T-helper 2 cell (primary cell): Measurements from ENCODE around the gene PPM1H.
"Not testable (repeated sequence)": the region's sequence is repeated elsewhere in the genome, so short reads cannot be mapped to it uniquely, and the experiment has no call there.

Experiments
- DNase-seq, 5 experiments: peaks; one replicate each; pipeline versions ENCODE4 v3.0.0 to v3.0.0-alpha.2; 2012 to 2022

PPM1H gene

GRCh38 chr12:62676521-62677307 lies 258.2 kb downstream of the PPM1H start:
- DNase-seq = peak in 1 of 5 experiments; percentile 2

DNA sequence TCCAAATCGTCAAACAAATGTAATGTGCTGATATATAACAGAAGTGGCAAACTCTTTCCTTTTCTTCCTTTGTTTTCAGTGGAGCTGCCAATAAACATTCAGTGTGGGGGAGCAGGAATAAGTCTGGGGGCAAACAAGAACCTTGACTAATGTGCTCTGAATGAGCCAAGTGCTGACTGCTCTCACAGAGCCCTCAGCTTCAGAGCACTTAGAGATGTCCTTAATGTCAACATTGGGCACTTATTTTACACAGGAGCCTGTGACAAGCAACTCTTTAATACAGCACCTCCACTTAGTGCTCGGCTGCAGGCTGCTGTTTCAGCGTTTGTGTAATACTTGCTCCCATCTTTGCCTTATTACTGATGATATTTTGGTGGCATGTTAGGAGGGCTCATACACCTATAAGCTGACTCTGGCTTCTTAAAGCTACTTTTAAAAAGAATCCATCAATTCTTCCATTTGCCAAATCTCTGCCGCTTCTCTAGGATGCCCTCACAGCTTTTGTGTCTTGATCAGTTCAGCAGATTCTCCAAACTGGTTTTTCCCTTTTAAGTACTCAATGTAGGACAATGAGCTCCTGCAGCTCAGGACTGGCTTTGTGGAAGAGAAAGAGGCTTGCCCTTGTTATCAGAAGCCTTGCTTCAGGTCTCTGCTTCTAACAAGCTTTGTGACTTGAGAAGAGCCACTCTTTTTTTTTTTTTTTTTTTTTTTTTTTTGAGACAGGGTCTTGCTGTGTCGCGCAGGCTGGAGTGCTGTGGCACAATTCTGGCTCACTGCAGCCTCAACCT lies 261.7 kb downstream of the PPM1H start:
- no peak for DNase-seq

- no peak for DNase-seq
Measured at GRCh38 chr12:62670986-62671720, 263.8 kb downstream of the PPM1H start.

- DNase-seq = no peak
Measured at GRCh38 chr12:62668782-62669181, 266.2 kb downstream of the PPM1H start.

DNA sequence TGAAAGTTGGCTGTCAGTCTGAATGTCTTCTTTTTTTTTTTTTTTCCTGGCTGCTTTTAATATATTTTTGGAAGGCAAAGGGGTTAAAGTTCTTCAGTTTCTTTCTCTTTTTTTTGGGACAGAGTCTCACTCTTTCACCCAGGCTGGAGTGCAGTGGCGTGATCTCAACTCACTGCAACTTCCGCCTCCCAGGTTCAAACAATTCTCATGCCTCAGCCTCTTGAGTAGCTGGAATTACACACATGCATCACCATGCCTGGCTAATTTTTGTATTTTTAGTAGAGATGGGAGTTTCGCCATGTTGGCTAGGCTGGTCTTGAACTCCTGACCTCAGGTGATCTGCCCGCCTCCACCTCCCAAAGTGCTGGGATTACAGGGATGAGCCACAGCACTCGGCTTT lies 270.0 kb downstream of the PPM1H start:
- DNase-seq = not testable (repeated sequence)

- no peak for DNase-seq
Measured at GRCh38 chr12:62660756-62661155, 274.2 kb downstream of the PPM1H start.

- no peak for DNase-seq
Measured at GRCh38 chr12:62659453-62660295, 275.3 kb downstream of the PPM1H start.

- DNase-seq = no peak
Measured at GRCh38 chr12:62658910-62659309, 276.0 kb downstream of the PPM1H start.

- no peak for DNase-seq
Measured at GRCh38 chr12:62657363-62657632, 277.7 kb downstream of the PPM1H start.

- no peak for DNase-seq
Measured at GRCh38 chr12:62656591-62657362, 278.2 kb downstream of the PPM1H start.

- no peak for DNase-seq
Measured at GRCh38 chr12:62655666-62656151, 279.2 kb downstream of the PPM1H start.

DNA sequence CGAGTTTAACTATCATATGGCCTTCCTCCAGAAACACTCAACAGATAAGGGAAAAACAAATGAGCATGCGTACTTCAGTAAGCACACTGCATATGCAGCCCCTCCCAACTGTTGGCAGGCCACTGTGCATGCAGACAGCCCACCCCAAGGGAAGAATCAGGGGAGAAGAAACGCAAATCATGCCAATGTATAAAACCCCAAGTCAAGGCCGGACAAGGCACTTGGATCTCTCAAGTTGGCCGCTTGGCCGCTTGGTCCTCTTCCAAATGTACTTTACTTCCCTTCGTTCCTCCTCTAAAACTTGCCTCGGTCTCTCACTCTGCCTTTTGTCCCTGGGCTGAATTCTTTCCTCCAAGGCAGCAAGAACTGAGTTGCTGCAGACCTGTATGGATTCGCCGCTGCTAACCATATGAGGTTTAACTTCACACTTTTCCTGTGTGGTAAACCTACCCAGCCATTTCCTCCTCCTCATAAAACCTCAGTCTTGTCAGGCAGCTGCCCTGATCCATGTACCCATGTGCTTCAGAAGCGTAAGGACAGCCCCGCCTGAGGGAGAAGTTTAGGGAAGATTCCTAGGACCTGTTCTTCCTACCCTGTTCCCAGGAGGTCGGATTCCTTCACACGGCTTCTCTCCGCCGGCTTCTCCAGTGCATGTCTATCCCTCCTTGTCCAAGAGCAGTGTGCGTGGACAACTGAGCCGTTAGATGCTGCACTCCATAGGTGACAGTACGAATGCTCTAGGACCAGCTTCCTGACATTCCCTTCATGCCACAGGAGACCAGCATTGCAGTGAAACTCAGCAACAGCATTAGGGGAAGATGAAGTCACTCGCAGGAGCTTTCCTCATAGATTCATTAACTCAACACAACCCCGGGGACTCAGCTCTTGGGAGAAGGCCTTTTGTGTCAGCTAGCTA lies 280.4 kb downstream of the PPM1H start:
- DNase-seq = peak in 1 of 5 experiments; percentile 43

GRCh38 chr12:62653740-62654139 lies 281.2 kb downstream of the PPM1H start:
- DNase-seq = no peak

GRCh38 chr12:62653304-62653703 lies 281.6 kb downstream of the PPM1H start:
- no peak for DNase-seq

- no peak for DNase-seq
Measured at GRCh38 chr12:62651138-62651537, 283.8 kb downstream of the PPM1H start.

- DNase-seq = peak in 1 of 5 experiments; percentile 3
Measured at GRCh38 chr12:62649412-62650138, 285.4 kb downstream of the PPM1H start.

DNA sequence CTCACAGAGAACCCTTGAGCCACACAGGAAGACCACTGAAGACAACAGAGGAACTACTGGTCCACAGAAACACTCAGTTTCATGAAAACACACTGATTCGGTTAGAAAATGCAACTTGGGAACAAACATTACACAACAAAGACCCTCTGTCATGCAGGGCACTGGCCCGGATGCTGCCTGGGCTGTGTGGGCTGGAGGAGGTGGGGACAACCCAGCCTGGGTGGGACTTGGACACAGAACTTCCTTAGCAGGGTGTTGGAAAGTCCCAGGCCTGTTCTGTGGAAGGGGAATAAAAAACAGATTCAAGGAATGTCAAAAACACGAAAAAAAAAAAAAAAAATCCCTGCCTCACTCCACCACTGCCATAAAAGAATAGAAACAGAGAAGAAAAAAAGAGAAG lies 287.4 kb downstream of the PPM1H start:
- no peak for DNase-seq

DNA sequence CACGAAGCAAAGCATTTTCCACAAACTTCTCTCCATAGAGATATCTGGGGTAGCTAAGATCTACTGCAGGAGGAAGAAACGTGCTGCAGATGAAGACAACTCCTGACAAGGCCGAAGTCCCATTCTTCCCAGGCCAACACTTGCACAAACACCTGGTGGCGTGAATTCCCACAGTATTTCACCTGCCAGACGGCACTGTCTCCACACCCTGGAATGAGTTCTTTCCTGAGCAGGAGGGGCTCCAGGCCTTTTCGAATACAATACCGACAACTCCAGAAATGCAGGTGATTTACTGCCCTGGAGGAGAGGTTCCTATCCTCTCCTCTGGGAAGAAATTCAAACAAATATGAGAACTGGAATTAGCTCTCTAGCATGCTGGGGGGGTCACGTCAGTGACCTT lies 288.4 kb downstream of the PPM1H start:
- DNase-seq = no peak

- no peak for DNase-seq
Measured at GRCh38 chr12:62643486-62643885, 291.5 kb downstream of the PPM1H start.

DNA sequence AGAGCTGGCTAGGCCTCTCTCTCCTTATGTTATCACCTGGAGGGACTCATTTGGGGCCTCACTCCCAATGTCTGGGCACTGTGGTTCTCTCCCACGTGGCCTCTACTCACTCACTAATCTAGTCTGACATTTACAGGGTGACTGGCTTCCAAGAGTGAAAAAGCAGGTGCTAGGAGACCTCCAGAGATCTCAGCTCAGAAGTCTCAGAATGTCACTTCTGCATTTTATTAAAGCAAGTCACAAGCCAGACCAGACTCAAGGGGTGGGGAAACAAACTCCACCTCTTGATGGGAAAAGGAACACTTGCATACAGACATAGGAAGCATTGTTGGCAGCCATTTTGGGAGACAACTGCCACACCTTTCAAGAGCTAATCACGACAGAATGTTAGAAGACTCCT lies 292.5 kb downstream of the PPM1H start:
- no peak for DNase-seq
